Measurements from ENCODE around the gene ZNF212. TPM values are rescaled to one million over a fixed set of nuclear protein-coding genes. Genes with fewer than 3 reads are reported as not detected.

ZNF212 gene
- total and polyA plus RNA-seq, 4 experiments from 2014 or later, result 4.5 to 24.0 (median 15.4) TPM

DNA sequence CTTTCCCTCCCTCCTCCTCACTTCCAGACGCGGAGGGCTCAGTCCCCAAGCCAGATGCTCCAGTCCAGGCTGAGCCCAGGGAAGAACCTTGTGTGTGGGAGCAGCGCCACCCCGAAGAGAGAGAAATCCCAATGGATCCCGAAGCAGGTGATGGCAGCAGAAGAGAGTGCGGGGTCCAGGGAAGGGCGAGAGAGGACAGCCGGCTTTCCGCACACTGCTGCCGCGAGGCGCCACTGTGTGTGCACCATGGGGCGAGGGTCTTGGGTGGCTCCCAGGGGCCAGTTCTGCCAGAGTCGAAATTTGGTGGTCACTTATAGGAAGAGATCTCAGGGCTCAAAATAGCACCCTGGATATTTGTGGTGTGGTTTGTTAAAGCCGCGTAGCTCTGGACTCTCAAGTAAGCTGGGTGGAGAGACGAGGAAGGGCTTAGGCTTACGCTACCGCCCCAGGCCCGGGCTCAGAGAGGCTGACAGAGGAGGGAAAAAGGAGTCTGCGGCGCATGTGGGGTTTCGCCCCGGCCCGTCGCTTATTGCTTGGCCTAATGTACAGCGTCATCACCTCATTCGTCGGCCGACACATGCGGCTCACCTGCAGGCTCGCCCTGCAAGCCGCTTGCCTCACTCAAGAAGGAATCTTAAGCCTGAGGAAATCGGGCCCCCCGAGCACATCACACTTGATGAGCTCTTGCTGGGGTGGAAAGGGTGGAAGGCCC lies 32.0 kb upstream of the ZNF212 start:
- Histone ChIP-seq H3K36me3 (ENCODE audit: insufficient read depth, low read length) (peaks cover 40% of the 10 kb centered on the region), H3K4me3 (ENCODE audit: low read length in 2 of 2) (no peak overlapping the region), H3K9me3 (ENCODE audit: control insufficient read depth in 1 of 2, low read length in 2 of 2) (no peaks in the 10 kb centered on the region), H3K27ac (ENCODE audit: low read depth, low read length) (no peak overlapping the region), H3K4me1 (ENCODE audit: insufficient read depth, low read length) (peaks cover 7% of the 10 kb centered on the region), H3K27me3 (ENCODE audit: insufficient read depth, low read length) (no peaks in the 10 kb centered on the region)
- Mint-ChIP-seq H3K4me3 (no peak overlapping the region), H3K4me1 (peaks cover 11 to 21% (median 15%) of the 10 kb centered on the region in 4 donors), H3K27ac (peak overlapping the region in 2 of 7 donors; percentile 35 to 74), H3K27me3 (no peaks in the 10 kb centered on the region), H3K36me3 (peaks cover 51 to 78% of the 10 kb centered on the region in 2 donors), H3K9me3 (no peaks in the 10 kb centered on the region)
- CTCF ChIA-PET (ENCODE audit: partially characterized antibody), result interaction anchor here (1.2 to 1.4 kb wide), 2 partner anchors 14 to 220 kb away, joined by 4 to 5 read pairs; no protein-coding TSS in a partner anchor
- POLR2A ChIA-PET (ENCODE audit: partially characterized antibody), result no interaction called here
- DNase-seq, result no peak
- intact Hi-C loops (cut with micrococcal nuclease), result loop anchor here (2.0 kb wide), 2 partner anchors 13 to 77 kb away; partner anchors contain the start of gene ZNF282

DNA sequence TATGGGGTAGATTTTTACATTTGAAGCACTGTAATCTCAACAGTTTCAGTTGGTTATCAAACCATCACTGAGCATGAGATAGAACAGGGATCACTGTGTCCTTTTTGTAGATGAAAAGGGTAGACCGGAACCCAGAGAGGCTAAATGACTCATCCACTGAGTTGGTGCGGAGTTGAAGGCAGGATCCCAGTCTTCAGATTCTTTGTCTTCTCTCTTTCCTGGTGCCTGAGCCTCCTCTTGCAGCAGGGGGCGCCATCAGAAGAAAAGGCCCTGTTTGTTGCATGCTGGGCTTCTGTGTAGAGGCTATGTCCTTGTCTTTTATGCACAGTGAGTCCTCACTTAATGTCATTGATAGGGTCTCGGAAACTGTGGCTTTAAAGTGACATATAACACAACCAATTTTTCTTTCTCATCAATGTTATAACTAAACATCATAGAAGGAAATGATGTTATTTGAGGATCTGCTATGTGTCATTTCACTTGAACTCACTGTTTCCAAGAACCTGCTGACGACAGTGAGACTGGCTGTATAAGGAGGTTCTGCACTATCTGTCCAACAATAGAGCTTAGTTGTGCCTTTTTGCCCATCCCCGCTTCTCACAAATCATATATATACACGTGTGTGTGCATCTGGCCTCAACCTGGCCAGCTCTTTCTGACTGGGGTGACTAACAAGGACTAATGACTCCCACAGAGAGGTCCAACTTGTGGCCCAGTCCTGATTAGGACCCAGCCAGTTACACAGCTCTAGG lies 29.8 kb upstream of the ZNF212 start:
- ChIA-PET POLR2A (ENCODE audit: partially characterized antibody) (interaction anchor here (0.9 kb wide), 1 partner anchor 12 kb away, joined by 3 read pairs; no protein-coding TSS in a partner anchor), CTCF (ENCODE audit: partially characterized antibody) (interaction anchor here (0.6 to 1.1 kb wide), 5 partner anchors 12 to 473 kb away, joined by 3 to 5 read pairs (median 3); partner anchors contain the start of gene ZNF282)
- Mint-ChIP-seq H3K27me3 (no peaks in the 10 kb centered on the region), H3K36me3 (peaks cover 54 to 74% of the 10 kb centered on the region in 2 donors), H3K4me3 (peak overlapping the region in 3 of 8 donors; percentile 21 to 58 (median 22)), H3K4me1 (peaks cover 5 to 15% (median 11%) of the 10 kb centered on the region in 4 donors), H3K9me3 (no peaks in the 10 kb centered on the region), H3K27ac (peak overlapping the region; percentile 34 to 86 (median 66))
- Histone ChIP-seq H3K36me3 (ENCODE audit: insufficient read depth, low read length) (peaks cover 60% of the 10 kb centered on the region), H3K9me3 (ENCODE audit: control insufficient read depth in 1 of 2, low read length in 2 of 2) (no peaks in the 10 kb centered on the region), H3K27me3 (ENCODE audit: insufficient read depth, low read length) (no peaks in the 10 kb centered on the region), H3K27ac (ENCODE audit: low read depth, low read length) (no peak overlapping the region), H3K4me1 (ENCODE audit: insufficient read depth, low read length) (peaks cover 7% of the 10 kb centered on the region), H3K4me3 (ENCODE audit: low read length in 2 of 2) (no peak overlapping the region)
- intact Hi-C loops (cut with micrococcal nuclease), result loop anchor here (2.0 kb wide), 2 partner anchors 15 to 75 kb away; partner anchors contain the start of gene ZNF282
- peak; percentile 45 to 78 (median 52) for DNase-seq

DNA sequence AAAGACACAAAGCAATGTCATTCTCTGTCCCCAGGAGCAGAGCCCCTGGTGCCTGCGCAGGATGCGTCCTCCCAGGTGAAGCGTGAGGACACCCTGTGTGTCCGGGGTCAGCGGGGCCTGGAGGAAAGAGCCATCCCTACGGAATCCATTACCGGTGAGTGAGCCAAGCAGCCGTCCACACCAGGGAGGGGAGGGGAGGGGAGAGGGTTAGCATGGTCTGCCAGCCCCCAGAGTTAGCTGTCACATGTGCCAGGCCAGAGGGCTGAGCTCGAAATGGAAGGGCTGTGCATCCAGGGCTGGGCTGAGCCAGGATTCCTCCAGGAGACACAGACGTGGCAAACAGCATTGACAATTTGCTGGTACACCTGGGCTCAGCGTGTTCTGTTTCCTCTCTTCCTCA lies 28.9 kb upstream of the ZNF212 start:
- no peak for DNase-seq
- Mint-ChIP-seq H3K36me3 (peaks cover 53 to 79% of the 10 kb centered on the region in 2 donors), H3K4me1 (peaks cover 5 to 15% (median 11%) of the 10 kb centered on the region in 4 donors), H3K27ac (no peak overlapping the region), H3K4me3 (no peak overlapping the region), H3K27me3 (no peaks in the 10 kb centered on the region), H3K9me3 (no peaks in the 10 kb centered on the region)
- H3K27me3 ChIP-seq (ENCODE audit: insufficient read depth, low read length), result no peaks in the 10 kb centered on the region
- peaks cover 64% of the 10 kb centered on the region for H3K36me3 ChIP-seq (ENCODE audit: insufficient read depth, low read length)
- ChIA-PET POLR2A (ENCODE audit: partially characterized antibody) (interaction anchor here (1.4 kb wide), 1 partner anchor 16 kb away, joined by 3 read pairs; no protein-coding TSS in a partner anchor), CTCF (ENCODE audit: partially characterized antibody) (interaction anchor here (0.8 to 1.1 kb wide), 4 partner anchors 13 to 22 kb away, joined by 3 to 5 read pairs (median 4); partner anchors contain the start of gene ZNF282)
- peaks cover 7% of the 10 kb centered on the region for H3K4me1 ChIP-seq (ENCODE audit: insufficient read depth, low read length)
- H3K4me3 ChIP-seq (ENCODE audit: low read length in 2 of 2), result no peak overlapping the region
- no peak overlapping the region for H3K27ac ChIP-seq (ENCODE audit: low read depth, low read length)
- intact Hi-C loops (cut with micrococcal nuclease), result no loop called here
- no peaks in the 10 kb centered on the region for H3K9me3 ChIP-seq (ENCODE audit: control insufficient read depth in 1 of 2, low read length in 2 of 2)

DNA sequence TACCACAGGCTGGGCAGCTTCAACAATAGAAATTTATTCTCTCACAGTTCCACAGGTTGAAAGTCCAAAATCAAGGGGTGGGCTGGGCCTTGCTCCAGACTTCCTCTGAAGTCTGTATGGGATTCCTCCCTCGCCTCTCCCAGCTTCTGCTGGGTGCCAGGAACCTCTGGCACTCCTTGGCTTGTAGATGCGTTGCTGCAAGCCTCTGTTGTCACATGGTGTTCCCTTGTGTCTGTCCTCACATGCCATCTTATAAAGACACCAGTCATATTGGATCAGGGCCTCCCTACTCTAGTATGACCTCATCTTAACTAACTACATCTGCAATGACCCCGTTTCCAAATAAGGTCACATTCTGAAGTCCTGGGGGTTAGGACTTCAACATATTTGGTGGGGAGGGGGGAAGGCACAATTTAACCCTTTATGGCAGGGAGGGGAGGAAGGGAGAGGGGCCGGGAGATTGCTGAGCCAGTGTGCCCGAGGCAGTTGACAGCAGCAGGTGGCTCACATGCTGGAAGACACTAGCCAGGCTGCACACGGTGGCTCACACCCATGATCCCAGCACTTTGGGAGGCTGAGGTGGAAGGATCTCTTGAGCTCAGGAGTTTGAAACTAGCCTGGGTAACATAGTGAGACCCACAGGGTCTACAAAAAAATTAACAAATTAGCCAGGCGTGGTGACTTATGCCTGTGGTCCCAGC lies 25.3 kb upstream of the ZNF212 start:
- Histone ChIP-seq H3K4me3 (ENCODE audit: low read length in 2 of 2) (no peak overlapping the region), H3K27ac (ENCODE audit: low read depth, low read length) (no peak overlapping the region), H3K4me1 (ENCODE audit: insufficient read depth, low read length) (peaks cover 5% of the 10 kb centered on the region), H3K27me3 (ENCODE audit: insufficient read depth, low read length) (no peaks in the 10 kb centered on the region), H3K9me3 (ENCODE audit: control insufficient read depth in 1 of 2, low read length in 2 of 2) (no peaks in the 10 kb centered on the region), H3K36me3 (ENCODE audit: insufficient read depth, low read length) (peaks cover 56% of the 10 kb centered on the region)
- POLR2A ChIA-PET (ENCODE audit: partially characterized antibody), result no interaction called here
- peak overlapping the region in 2 of 7 donors; percentile 25 to 52 for H3K27ac Mint-ChIP-seq
- no peaks in the 10 kb centered on the region for H3K9me3 Mint-ChIP-seq
- no peaks in the 10 kb centered on the region for H3K27me3 Mint-ChIP-seq
- H3K36me3 Mint-ChIP-seq, result peaks cover 55 to 82% of the 10 kb centered on the region in 2 donors
- intact Hi-C loops (cut with micrococcal nuclease), result no loop called here
- H3K4me1 Mint-ChIP-seq, result peaks cover 5 to 11% (median 10%) of the 10 kb centered on the region in 4 donors
- CTCF ChIA-PET (ENCODE audit: partially characterized antibody), result no interaction called here
- no peak for DNase-seq
- no peak overlapping the region for H3K4me3 Mint-ChIP-seq

DNA sequence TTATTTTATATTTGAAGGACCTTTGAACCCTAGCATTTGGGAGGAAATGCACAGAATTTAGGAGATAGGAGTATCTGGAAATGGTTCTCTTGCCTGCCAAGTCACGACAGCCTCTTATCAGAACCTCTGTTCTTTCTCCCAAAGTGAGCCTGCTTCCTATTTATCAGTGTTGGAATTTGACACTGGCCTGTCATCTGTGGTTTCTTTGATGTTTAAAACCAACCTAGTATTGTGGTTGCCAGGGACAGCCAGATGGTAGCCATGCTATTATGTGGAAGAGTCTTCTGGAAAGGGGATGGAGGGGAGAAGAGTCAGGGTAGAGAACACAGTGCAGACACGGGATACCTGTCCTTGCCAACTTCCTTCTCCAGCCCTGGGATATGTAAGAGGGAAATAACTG lies 23.0 kb upstream of the ZNF212 start:
- Mint-ChIP-seq H3K27ac (peak overlapping the region in 1 of 7 donors; percentile 19), H3K4me1 (peaks cover 0 to 3% (median under 1%) of the 10 kb centered on the region in 4 donors), H3K4me3 (no peak overlapping the region), H3K9me3 (no peaks in the 10 kb centered on the region), H3K27me3 (no peaks in the 10 kb centered on the region), H3K36me3 (peaks cover 51 to 76% of the 10 kb centered on the region in 2 donors)
- Histone ChIP-seq H3K27ac (ENCODE audit: low read depth, low read length) (no peak overlapping the region), H3K4me3 (ENCODE audit: low read length in 2 of 2) (no peak overlapping the region), H3K4me1 (ENCODE audit: insufficient read depth, low read length) (no peaks in the 10 kb centered on the region), H3K27me3 (ENCODE audit: insufficient read depth, low read length) (no peaks in the 10 kb centered on the region), H3K9me3 (ENCODE audit: control insufficient read depth in 1 of 2, low read length in 2 of 2) (no peaks in the 10 kb centered on the region), H3K36me3 (ENCODE audit: insufficient read depth, low read length) (peaks cover 46% of the 10 kb centered on the region)
- intact Hi-C loops (cut with micrococcal nuclease), result no loop called here
- DNase-seq, result no peak
- ChIA-PET CTCF (ENCODE audit: partially characterized antibody) (no interaction called here), POLR2A (ENCODE audit: partially characterized antibody) (no interaction called here)

DNA sequence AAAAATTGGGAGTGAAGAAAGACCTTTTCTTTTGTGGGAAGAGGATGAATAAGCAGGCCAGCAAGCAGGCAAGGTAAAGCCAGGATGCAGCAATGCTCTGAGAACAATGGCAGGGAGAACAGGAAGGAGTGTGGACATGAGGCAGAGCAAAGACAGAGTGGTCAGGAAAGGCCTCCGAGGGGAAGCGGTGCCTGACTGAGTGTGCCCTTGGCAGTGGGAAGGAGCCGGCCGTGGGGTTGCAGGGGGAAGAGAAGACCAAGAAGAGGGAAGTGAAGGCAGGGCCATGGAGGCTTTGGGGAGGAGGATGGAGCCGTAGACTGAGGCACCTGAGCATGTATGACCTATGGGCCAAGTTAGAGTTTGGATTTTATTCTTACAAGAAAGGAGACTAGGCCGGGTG lies 21.9 kb upstream of the ZNF212 start:
- Histone ChIP-seq H3K9me3 (ENCODE audit: control insufficient read depth in 1 of 2, low read length in 2 of 2) (no peaks in the 10 kb centered on the region), H3K4me3 (ENCODE audit: low read length in 2 of 2) (no peak overlapping the region), H3K36me3 (ENCODE audit: insufficient read depth, low read length) (peaks cover 42% of the 10 kb centered on the region), H3K27ac (ENCODE audit: low read depth, low read length) (no peak overlapping the region), H3K27me3 (ENCODE audit: insufficient read depth, low read length) (no peaks in the 10 kb centered on the region), H3K4me1 (ENCODE audit: insufficient read depth, low read length) (no peaks in the 10 kb centered on the region)
- ChIA-PET CTCF (ENCODE audit: partially characterized antibody) (interaction anchor here (0.8 kb wide), 1 partner anchor 22 kb away, joined by 4 read pairs; the partner anchor contains the start of gene ZNF282), POLR2A (ENCODE audit: partially characterized antibody) (no interaction called here)
- Mint-ChIP-seq H3K27me3 (no peaks in the 10 kb centered on the region), H3K36me3 (peaks cover 52 to 75% of the 10 kb centered on the region in 2 donors), H3K9me3 (no peaks in the 10 kb centered on the region), H3K27ac (peak overlapping the region in 3 of 7 donors; percentile 52 to 91 (median 72)), H3K4me3 (peak overlapping the region in 1 of 8 donors; percentile 57), H3K4me1 (peaks cover 0 to 3% (median under 1%) of the 10 kb centered on the region in 4 donors)
- DNase-seq, result no peak
- intact Hi-C loops (cut with micrococcal nuclease), result no loop called here

All from CD4-positive, alpha-beta memory T cell (primary cell).